H9 (cell line): ENCODE data around the gene ALG9. TPM values are rescaled to one million over a fixed set of nuclear protein-coding genes. Genes with fewer than 3 reads are reported as not detected.

ENCODE experiments used
- DNase-seq: peaks from one replicate; pipeline ENCODE4 v3.0.0-alpha.2; 2017
- H2AFZ ChIP-seq: one replicate; pipeline ENCODE4 v1.6.1; 2013; ENCODE audit warnings: mild to moderate bottlenecking, low read length, control low read depth, moderate library complexity
- H2AK5ac ChIP-seq: 2 replicates; pipeline ENCODE4 v1.6.1; 2013; ENCODE audit warnings: low read length, control low read depth, mixed read lengths; ENCODE audit not compliant: insufficient read length
- H2BK120ac ChIP-seq: one replicate; pipeline ENCODE4 v1.6.1; 2013; ENCODE audit warnings: low read depth, mild to moderate bottlenecking, low read length, control low read depth, inconsistent platforms; ENCODE audit not compliant: poor library complexity, severe bottlenecking
- H2BK12ac ChIP-seq: 2 replicates; pipeline ENCODE4 v1.6.1; 2013; ENCODE audit warnings: low read length, control low read depth, mixed read lengths, low read depth; ENCODE audit not compliant: insufficient read length
- H2BK15ac ChIP-seq: 2 replicates; pipeline ENCODE4 v1.6.1; 2013; ENCODE audit warnings: low read depth, low read length, control low read depth
- H2BK20ac ChIP-seq: one replicate; pipeline ENCODE4 v1.6.1; 2013; ENCODE audit warnings: low read depth, mild to moderate bottlenecking, low read length, control low read depth, inconsistent platforms; ENCODE audit not compliant: poor library complexity, severe bottlenecking
- H2BK5ac ChIP-seq: 2 replicates; pipeline ENCODE4 v1.6.1; 2013; ENCODE audit warnings: low read length, control low read depth, mixed read lengths; ENCODE audit not compliant: insufficient read length
- H3K14ac ChIP-seq: 2 replicates; pipeline ENCODE4 v1.6.1; 2013; ENCODE audit warnings: low read length, control low read depth; ENCODE audit not compliant: insufficient read depth
- H3K18ac ChIP-seq: 2 replicates; pipeline ENCODE4 v1.6.1; 2013; ENCODE audit warnings: low read depth, mild to moderate bottlenecking, mixed read lengths, low read length, control low read depth; ENCODE audit not compliant: insufficient read length
- H3K23ac ChIP-seq: 2 replicates; pipeline ENCODE4 v1.6.1; 2013; ENCODE audit warnings: low read length, control low read depth, mixed read lengths, low read depth; ENCODE audit not compliant: insufficient read length
- H3K23me2 ChIP-seq: 2 replicates; pipeline ENCODE4 v1.6.1; 2013; ENCODE audit warnings: low read depth, mild to moderate bottlenecking, mixed read lengths, low read length, control low read depth; ENCODE audit not compliant: insufficient read length, poor library complexity, severe bottlenecking
- H3K27ac ChIP-seq: 2 replicates; pipeline ENCODE4 v1.5.1; 2013; ENCODE audit warnings: low read length, control low read depth, mixed read lengths, low read depth; ENCODE audit not compliant: insufficient read length
- H3K27me3 ChIP-seq: 2 replicates; pipeline ENCODE4 v1.6.1; 2013; ENCODE audit warnings: low read length, control low read depth, inconsistent platforms; ENCODE audit not compliant: insufficient read depth
- H3K4ac ChIP-seq: 2 replicates; pipeline ENCODE4 v1.6.1; 2013; ENCODE audit warnings: low read depth, mild to moderate bottlenecking, control low read depth, inconsistent platforms, low read length, moderate library complexity
- H3K4me1 ChIP-seq: 2 replicates; pipeline ENCODE4 v1.6.1; 2013; ENCODE audit warnings: low read length, control low read depth, inconsistent platforms; ENCODE audit not compliant: insufficient read depth
- H3K4me2 ChIP-seq: 2 replicates; pipeline ENCODE4 v1.6.1; 2013; ENCODE audit warnings: low read length, control low read depth, mixed read lengths; ENCODE audit not compliant: insufficient read length, insufficient read depth
- H3K56ac ChIP-seq: 2 replicates; pipeline ENCODE4 v1.6.1; 2013; ENCODE audit warnings: low read depth, mild to moderate bottlenecking, mixed read lengths, low read length, control low read depth; ENCODE audit not compliant: insufficient read length
- H3K79me1 ChIP-seq: 2 replicates; pipeline ENCODE4 v1.6.1; 2013; ENCODE audit warnings: low read depth, mild to moderate bottlenecking, moderate library complexity, low read length, control low read depth, inconsistent platforms; ENCODE audit not compliant: insufficient read depth, poor library complexity, severe bottlenecking
- H3K79me2 ChIP-seq: 2 replicates; pipeline ENCODE4 v1.6.1; 2013; ENCODE audit warnings: low read length, control low read depth, inconsistent platforms; ENCODE audit not compliant: insufficient read depth
- H3K9ac ChIP-seq: 2 replicates; pipeline ENCODE4 v1.6.1; 2013; ENCODE audit warnings: low read length, control low read depth, mixed read lengths; ENCODE audit not compliant: insufficient read length; ENCODE audit errors: extremely low read depth
- H3K9me3 ChIP-seq: one replicate; pipeline ENCODE4 v1.6.1; 2013; ENCODE audit warnings: low read depth, low read length, inconsistent platforms; ENCODE audit not compliant: control insufficient read depth
- H3T11ph ChIP-seq: one replicate; pipeline ENCODE4 v1.6.1; 2013; ENCODE audit warnings: mild to moderate bottlenecking, low read length, control low read depth, inconsistent platforms
- H4K20me1 ChIP-seq: one replicate; pipeline ENCODE4 v1.6.1; 2013; ENCODE audit not compliant: control insufficient read depth, insufficient read length, insufficient read depth
- H4K5ac ChIP-seq: 2 replicates; pipeline ENCODE4 v1.6.1; 2013; ENCODE audit warnings: low read depth, mild to moderate bottlenecking, mixed read lengths, low read length, control low read depth; ENCODE audit not compliant: insufficient read length
- H4K8ac ChIP-seq: replicated peaks from 2 replicates; pipeline ENCODE4 v1.6.1; 2013; ENCODE audit warnings: low read length, control low read depth, mixed read lengths, low read depth; ENCODE audit not compliant: insufficient read length
- H4K91ac ChIP-seq: 2 replicates; pipeline ENCODE4 v1.6.1; 2013; ENCODE audit warnings: low read depth, mild to moderate bottlenecking, moderate library complexity, mixed read lengths, low read length, control low read depth; ENCODE audit not compliant: insufficient read length
- H3K27ac Mint-ChIP-seq, 3 experiments: 2 replicates in 2 of 3; 3 replicates in 1 of 3; pipeline ENCODE4 v1.8.0; 2020 to 2021; ENCODE audit warnings: mixed read lengths in 3 of 3, mild to moderate bottlenecking in 1 of 3, moderate library complexity in 1 of 3
- H3K27me3 Mint-ChIP-seq: 2 replicates; pipeline ENCODE4 v1.8.0; 2021; ENCODE audit warnings: low read depth, mild to moderate bottlenecking, moderate library complexity, mixed read lengths
- H3K36me3 Mint-ChIP-seq, 3 experiments: 2 replicates in 2 of 3; 3 replicates in 1 of 3; pipeline ENCODE4 v1.8.0; 2020 to 2021; ENCODE audit warnings: low read depth in 3 of 3, mixed read lengths in 3 of 3; ENCODE audit not compliant: insufficient read depth in 1 of 3
- H3K4me1 Mint-ChIP-seq, 2 experiments: 2 replicates each; pipeline ENCODE4 v1.8.0; 2020; ENCODE audit warnings: mixed read lengths in 2 of 2
- H3K4me3 Mint-ChIP-seq, 2 experiments: 2 replicates in 1 of 2; 3 replicates in 1 of 2; pipeline ENCODE4 v1.8.0; 2020 to 2021; ENCODE audit warnings: mild to moderate bottlenecking in 2 of 2, mixed read lengths in 2 of 2, moderate library complexity in 1 of 2
- H3K9me3 Mint-ChIP-seq, 2 experiments: 2 replicates in 1 of 2; 3 replicates in 1 of 2; pipeline ENCODE4 v1.8.0; 2020; ENCODE audit warnings: mild to moderate bottlenecking in 2 of 2, mixed read lengths in 2 of 2, moderate library complexity in 1 of 2
- whole genome bisulfite sequencing: extraction: QIAGEN DNeasy Blood & Tissue Kit; methylation state at CpG from one replicate; pipeline ENCODE4 v1.1.7; 2013; ENCODE audit warnings: missing lambda C conversion rate, low lambda C conversion rate, mixed read lengths; ENCODE audit not compliant: insufficient read length; ENCODE audit errors: extremely low coverage; 5-methylcytosine and 5-hydroxymethylcytosine counted together
- total RNA-seq: library from RNA; stranded (reverse); gene quantifications from 2 replicates; pipeline ENCODE4 v1.2.1, GENCODE V29; 2021
- TF ChIP-seq, protein P1 (sequence below): fragments of 200-600 bp; sonication (generic); conservative IDR thresholded peaks from 3 replicates; pipeline ENCODE4 v1.8.0; 2021; ENCODE audit warnings: antibody characterized with exemption, mild to moderate bottlenecking

ALG9 gene
- total RNA-seq, 1 experiment from 2014 or later = 26.0 TPM

DNA sequence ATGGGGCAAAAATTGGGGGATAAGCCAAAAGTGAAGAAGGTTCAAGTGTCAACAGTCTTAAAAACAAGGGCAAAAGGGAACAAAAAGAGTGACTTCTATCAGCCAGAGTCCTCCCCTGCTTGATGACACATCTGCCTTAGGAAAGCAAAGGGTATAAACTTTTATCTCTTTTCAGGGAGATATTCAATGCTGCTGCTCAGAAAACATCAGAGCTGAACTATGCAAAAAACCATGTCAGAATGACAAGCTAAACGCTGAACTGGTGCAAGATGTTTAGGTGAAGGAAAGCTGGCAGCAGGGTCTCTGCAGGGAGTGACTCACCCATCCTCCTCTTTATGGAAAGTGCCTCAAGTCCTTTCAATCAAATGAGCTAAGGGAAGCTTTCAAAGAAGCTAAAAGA, 24.7 kb downstream of the ALG9 start:
- Histone ChIP-seq H3K14ac (no peak overlapping the region), H3K18ac (no peak overlapping the region), H3K9me3 (no peaks in the 10 kb centered on the region), H2BK120ac (no peak overlapping the region), H3K9ac (no peak overlapping the region), H3K4ac (no peak overlapping the region), H2AK5ac (no peak overlapping the region), H4K91ac (no peak overlapping the region), H4K20me1 (no peaks in the 10 kb centered on the region), H3T11ph (no peak overlapping the region), H2AFZ (no peak overlapping the region), H3K79me2 (no peaks in the 10 kb centered on the region), H3K56ac (no peak overlapping the region), H4K8ac (no peak overlapping the region), H3K23me2 (no peaks in the 10 kb centered on the region), H2BK5ac (no peak overlapping the region), H3K4me1 (no peaks in the 10 kb centered on the region), H2BK20ac (no peak overlapping the region), H2BK15ac (no peak overlapping the region), H3K4me2 (no peak overlapping the region), H3K79me1 (no peaks in the 10 kb centered on the region), H3K27me3 (no peaks in the 10 kb centered on the region), H2BK12ac (no peak overlapping the region), H3K23ac (no peak overlapping the region), H3K27ac (no peak overlapping the region), H4K5ac (no peak overlapping the region)
- H3K4me1 Mint-ChIP-seq = peaks cover 9 to 11% of the 10 kb centered on the region in 2 experiments
- H3K4me3 Mint-ChIP-seq = no peak overlapping the region
- H3K27me3 Mint-ChIP-seq = no peaks in the 10 kb centered on the region
- DNase-seq = no peak
- TF ChIP-seq, protein P1, sequence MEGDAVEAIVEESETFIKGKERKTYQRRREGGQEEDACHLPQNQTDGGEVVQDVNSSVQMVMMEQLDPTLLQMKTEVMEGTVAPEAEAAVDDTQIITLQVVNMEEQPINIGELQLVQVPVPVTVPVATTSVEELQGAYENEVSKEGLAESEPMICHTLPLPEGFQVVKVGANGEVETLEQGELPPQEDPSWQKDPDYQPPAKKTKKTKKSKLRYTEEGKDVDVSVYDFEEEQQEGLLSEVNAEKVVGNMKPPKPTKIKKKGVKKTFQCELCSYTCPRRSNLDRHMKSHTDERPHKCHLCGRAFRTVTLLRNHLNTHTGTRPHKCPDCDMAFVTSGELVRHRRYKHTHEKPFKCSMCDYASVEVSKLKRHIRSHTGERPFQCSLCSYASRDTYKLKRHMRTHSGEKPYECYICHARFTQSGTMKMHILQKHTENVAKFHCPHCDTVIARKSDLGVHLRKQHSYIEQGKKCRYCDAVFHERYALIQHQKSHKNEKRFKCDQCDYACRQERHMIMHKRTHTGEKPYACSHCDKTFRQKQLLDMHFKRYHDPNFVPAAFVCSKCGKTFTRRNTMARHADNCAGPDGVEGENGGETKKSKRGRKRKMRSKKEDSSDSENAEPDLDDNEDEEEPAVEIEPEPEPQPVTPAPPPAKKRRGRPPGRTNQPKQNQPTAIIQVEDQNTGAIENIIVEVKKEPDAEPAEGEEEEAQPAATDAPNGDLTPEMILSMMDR = no peak
- no CpG with 5 or more reads among the region's 1 CpG for WGBS
- H3K9me3 Mint-ChIP-seq = no peaks in the 10 kb centered on the region
- no peak overlapping the region for H3K27ac Mint-ChIP-seq
- peaks cover 2 to 12% (median 10%) of the 10 kb centered on the region in 3 experiments; a peak in 4 of 7 replicates for H3K36me3 Mint-ChIP-seq
